Large intestine (tissue), 12 donors: ENCODE measurements around the gene AP2A2. TPM values are rescaled to one million over a fixed set of nuclear protein-coding genes. Genes with fewer than 3 reads are reported as not detected.

Source experiments
- DNase-seq, 2 donors: peaks; one replicate each; pipeline versions ENCODE4 v3.0.0 to v3.0.0-alpha.2; 2013
- H3K27ac ChIP-seq: one replicate; pipeline ENCODE4 v1.5.1; 2013; ENCODE audit warnings: low read length
- H3K27me3 ChIP-seq: 2 replicates; pipeline ENCODE4 v1.6.1; 2013; ENCODE audit warnings: low read length; ENCODE audit not compliant: control insufficient read depth, insufficient read depth
- H3K36me3 ChIP-seq: 2 replicates; pipeline ENCODE4 v1.6.1; 2013; ENCODE audit warnings: low read length; ENCODE audit not compliant: control insufficient read depth, insufficient read depth
- H3K4me1 ChIP-seq: one replicate; pipeline ENCODE4 v1.6.1; 2013; ENCODE audit warnings: low read length; ENCODE audit not compliant: control insufficient read depth, insufficient read depth
- H3K4me3 ChIP-seq: one replicate; pipeline ENCODE4 v1.5.1; 2013; ENCODE audit warnings: low read length
- H3K9me3 ChIP-seq: one replicate; pipeline ENCODE4 v1.6.1; 2013; ENCODE audit warnings: mild to moderate bottlenecking, low read depth, low read length, moderate library complexity; ENCODE audit not compliant: control insufficient read depth
- WGBS: methylation state at CpG from one replicate; pipeline ENCODE4 v1.1.5; 2013; ENCODE audit warnings: low lambda C conversion rate; ENCODE audit not compliant: insufficient coverage; 5-methylcytosine and 5-hydroxymethylcytosine counted together
- long read RNA-seq, 11 donors: transcript quantifications; one replicate each; lab custom pipeline, GENCODE V29; 2026
- polyA plus RNA-seq: library from polyadenylated mRNA; unstranded; fragments of 120-200 nt; gene quantifications from one replicate; pipeline ENCODE4 v1.2.1, GENCODE V29; 2013

The AP2A2 gene
- polyA plus RNA-seq = 79.6 TPM
- long read RNA-seq, donor 1, full-length matches to known transcripts = 3 of 3 reads
- long read RNA-seq, donor 1, partial matches to known transcripts = 0 of 3 reads
- long read RNA-seq, donor 1, other reads (novel, unspliced or antisense) = 0 of 3 reads
- long read RNA-seq, donor 2, full-length matches to known transcripts = 6 of 29 reads
- long read RNA-seq, donor 2, partial matches to known transcripts = 23 of 29 reads
- long read RNA-seq, donor 2, other reads (novel, unspliced or antisense) = 0 of 29 reads
- long read RNA-seq, donor 3 = 0 reads
- long read RNA-seq, donor 4, full-length matches to known transcripts = 2 of 2 reads
- long read RNA-seq, donor 4, partial matches to known transcripts = 0 of 2 reads
- long read RNA-seq, donor 4, other reads (novel, unspliced or antisense) = 0 of 2 reads
- long read RNA-seq, donor 5, full-length matches to known transcripts = 6 of 6 reads
- long read RNA-seq, donor 5, partial matches to known transcripts = 0 of 6 reads
- long read RNA-seq, donor 5, other reads (novel, unspliced or antisense) = 0 of 6 reads
- long read RNA-seq, donor 6, full-length matches to known transcripts = 10 of 42 reads
- long read RNA-seq, donor 6, partial matches to known transcripts = 32 of 42 reads
- long read RNA-seq, donor 6, other reads (novel, unspliced or antisense) = 0 of 42 reads
- long read RNA-seq, donor 7 = 0 reads
- long read RNA-seq, donor 8, full-length matches to known transcripts = 7 of 24 reads
- long read RNA-seq, donor 8, partial matches to known transcripts = 17 of 24 reads
- long read RNA-seq, donor 8, other reads (novel, unspliced or antisense) = 0 of 24 reads
- long read RNA-seq, donor 9, full-length matches to known transcripts = 6 of 6 reads
- long read RNA-seq, donor 9, partial matches to known transcripts = 0 of 6 reads
- long read RNA-seq, donor 9, other reads (novel, unspliced or antisense) = 0 of 6 reads
- long read RNA-seq, donor 10, full-length matches to known transcripts = 14 of 19 reads
- long read RNA-seq, donor 10, partial matches to known transcripts = 5 of 19 reads
- long read RNA-seq, donor 10, other reads (novel, unspliced or antisense) = 0 of 19 reads
- long read RNA-seq, donor 11, full-length matches to known transcripts = 8 of 14 reads
- long read RNA-seq, donor 11, partial matches to known transcripts = 6 of 14 reads
- long read RNA-seq, donor 11, other reads (novel, unspliced or antisense) = 0 of 14 reads

- H3K9me3 ChIP-seq = no peaks in the 10 kb centered on the region
- no peaks in the 10 kb centered on the region for H3K27me3 ChIP-seq
- peak within 1 kb of the TSS; percentile 69 for H3K4me3 ChIP-seq
- peak within 1 kb of the TSS; percentile 85 for H3K27ac ChIP-seq
- DNase-seq = peak; percentile 91 to 92
- no CpG with 5 or more reads among the region's 124 CpGs for WGBS
- H3K36me3 ChIP-seq = peaks cover 12% of the 10 kb centered on the region
- peaks cover 18% of the 10 kb centered on the region for H3K4me1 ChIP-seq
Measured at GRCh38 chr11:925496-926301, at the start of gene AP2A2. Gene AP2A2, plus strand, starts transcription at chr11:925870. Its CDS starts 152 bp downstream, at chr11:926022.

GRCh38 chr11:876545-876944 is 49.1 kb upstream of the AP2A2 start:
- WGBS = no CpG with 5 or more reads among the region's 12 CpGs
- Histone ChIP-seq H3K4me1 (no peaks in the 10 kb centered on the region), H3K27me3 (no peaks in the 10 kb centered on the region), H3K27ac (no peak overlapping the region), H3K4me3 (no peak overlapping the region), H3K9me3 (no peaks in the 10 kb centered on the region), H3K36me3 (peaks cover 18% of the 10 kb centered on the region)
- DNase-seq = no peak

- Histone ChIP-seq H3K27me3 (no peaks in the 10 kb centered on the region), H3K4me3 (no peak overlapping the region), H3K4me1 (no peaks in the 10 kb centered on the region), H3K9me3 (no peaks in the 10 kb centered on the region), H3K36me3 (peaks cover 19% of the 10 kb centered on the region), H3K27ac (no peak overlapping the region)
- no CpG with 5 or more reads among the region's 11 CpGs for WGBS
- DNase-seq = no peak
Measured at GRCh38 chr11:877565-877964, 48.1 kb upstream of the AP2A2 start.

- DNase-seq = no peak
- 100% methylated on average over 1 of the region's 14 CpGs for WGBS
- peaks cover 29% of the 10 kb centered on the region for H3K36me3 ChIP-seq
- no peak overlapping the region for H3K4me3 ChIP-seq
- H3K9me3 ChIP-seq = no peaks in the 10 kb centered on the region
- no peak overlapping the region for H3K27ac ChIP-seq
- no peaks in the 10 kb centered on the region for H3K4me1 ChIP-seq
- no peaks in the 10 kb centered on the region for H3K27me3 ChIP-seq
Measured at GRCh38 chr11:880447-880846, 45.2 kb upstream of the AP2A2 start.

- Histone ChIP-seq H3K27ac (no peak overlapping the region), H3K4me1 (no peaks in the 10 kb centered on the region), H3K27me3 (no peaks in the 10 kb centered on the region), H3K4me3 (no peak overlapping the region), H3K9me3 (no peaks in the 10 kb centered on the region), H3K36me3 (peaks cover 40% of the 10 kb centered on the region)
- WGBS = no CpG with 5 or more reads among the region's 14 CpGs
- DNase-seq = no peak
Measured at GRCh38 chr11:882596-882995, 43.1 kb upstream of the AP2A2 start.

GRCh38 chr11:883527-883926 is 42.1 kb upstream of the AP2A2 start:
- WGBS = no CpG with 5 or more reads among the region's 10 CpGs
- Histone ChIP-seq H3K27ac (no peak overlapping the region), H3K4me1 (no peaks in the 10 kb centered on the region), H3K27me3 (no peaks in the 10 kb centered on the region), H3K9me3 (no peaks in the 10 kb centered on the region), H3K4me3 (no peak overlapping the region), H3K36me3 (peaks cover 45% of the 10 kb centered on the region)
- DNase-seq = no peak

- no peak for DNase-seq
- H3K9me3 ChIP-seq = no peaks in the 10 kb centered on the region
- H3K27ac ChIP-seq = no peak overlapping the region
- peaks cover 48% of the 10 kb centered on the region for H3K36me3 ChIP-seq
- no peaks in the 10 kb centered on the region for H3K4me1 ChIP-seq
- no peaks in the 10 kb centered on the region for H3K27me3 ChIP-seq
- H3K4me3 ChIP-seq = no peak overlapping the region
- WGBS = no CpG with 5 or more reads among the region's 16 CpGs
Measured at GRCh38 chr11:884578-885070, 41.0 kb upstream of the AP2A2 start.

GRCh38 chr11:886568-886967 is 39.1 kb upstream of the AP2A2 start:
- H3K27ac ChIP-seq = no peak overlapping the region
- no peaks in the 10 kb centered on the region for H3K27me3 ChIP-seq
- H3K36me3 ChIP-seq = peaks cover 41% of the 10 kb centered on the region
- peaks cover 3% of the 10 kb centered on the region for H3K9me3 ChIP-seq
- no peak overlapping the region for H3K4me3 ChIP-seq
- WGBS = no CpG with 5 or more reads among the region's 17 CpGs
- H3K4me1 ChIP-seq = no peaks in the 10 kb centered on the region
- no peak for DNase-seq

GRCh38 chr11:887589-887988 is 38.1 kb upstream of the AP2A2 start:
- peaks cover 40% of the 10 kb centered on the region for H3K36me3 ChIP-seq
- no peak overlapping the region for H3K27ac ChIP-seq
- H3K9me3 ChIP-seq = peaks cover 3% of the 10 kb centered on the region
- DNase-seq = no peak
- H3K4me1 ChIP-seq = no peaks in the 10 kb centered on the region
- no peaks in the 10 kb centered on the region for H3K27me3 ChIP-seq
- no peak overlapping the region for H3K4me3 ChIP-seq
- no CpG with 5 or more reads among the region's 14 CpGs for WGBS
